ENCODE measurements around the gene FAM53A. TPM values are rescaled to one million over a fixed set of nuclear protein-coding genes. Genes with fewer than 3 reads are reported as not detected.

The FAM53A gene
- total and polyA plus RNA-seq, 2 experiments from 2014 or later, result 7.1 to 11.8 TPM

DNA sequence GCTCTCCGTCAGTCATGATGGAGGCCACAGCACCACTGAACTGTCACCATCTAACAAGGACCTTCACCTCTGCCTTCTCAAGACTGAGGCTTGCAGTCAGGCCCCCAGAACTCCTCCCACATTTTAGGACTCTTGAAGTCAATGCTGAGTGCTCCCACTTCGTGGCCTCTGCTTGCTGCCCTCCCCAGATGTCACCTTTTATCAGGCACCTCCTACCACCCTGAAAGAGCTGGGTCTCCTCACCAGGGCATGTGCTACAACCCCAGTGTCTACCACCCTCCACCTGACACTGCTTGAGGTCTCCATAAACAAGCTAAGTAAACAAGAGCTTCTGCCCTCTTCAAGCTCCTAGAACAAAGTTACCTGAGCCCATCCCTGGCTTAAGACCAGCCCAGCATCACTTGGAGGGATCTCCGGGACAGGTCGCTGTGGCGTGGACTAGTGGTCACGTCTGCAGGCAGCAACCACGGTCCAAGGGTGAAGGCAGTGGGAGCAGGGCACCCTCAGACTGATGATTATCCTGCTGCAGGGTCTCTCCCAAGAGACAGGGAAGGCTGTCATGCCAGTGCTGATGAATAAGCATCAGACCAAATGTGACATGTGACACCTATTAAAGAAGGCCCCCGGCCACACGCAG lies 7.7 kb upstream of the FAM53A start:
- H3K36me3 ChIP-seq, result peaks cover 32% of the 10 kb centered on the region
- no peaks in the 10 kb centered on the region for H3K4me1 ChIP-seq (ENCODE audit: low read depth)
- no peak overlapping the region for H3K4me3 ChIP-seq
- TF ChIP-seq, protein P1, sequence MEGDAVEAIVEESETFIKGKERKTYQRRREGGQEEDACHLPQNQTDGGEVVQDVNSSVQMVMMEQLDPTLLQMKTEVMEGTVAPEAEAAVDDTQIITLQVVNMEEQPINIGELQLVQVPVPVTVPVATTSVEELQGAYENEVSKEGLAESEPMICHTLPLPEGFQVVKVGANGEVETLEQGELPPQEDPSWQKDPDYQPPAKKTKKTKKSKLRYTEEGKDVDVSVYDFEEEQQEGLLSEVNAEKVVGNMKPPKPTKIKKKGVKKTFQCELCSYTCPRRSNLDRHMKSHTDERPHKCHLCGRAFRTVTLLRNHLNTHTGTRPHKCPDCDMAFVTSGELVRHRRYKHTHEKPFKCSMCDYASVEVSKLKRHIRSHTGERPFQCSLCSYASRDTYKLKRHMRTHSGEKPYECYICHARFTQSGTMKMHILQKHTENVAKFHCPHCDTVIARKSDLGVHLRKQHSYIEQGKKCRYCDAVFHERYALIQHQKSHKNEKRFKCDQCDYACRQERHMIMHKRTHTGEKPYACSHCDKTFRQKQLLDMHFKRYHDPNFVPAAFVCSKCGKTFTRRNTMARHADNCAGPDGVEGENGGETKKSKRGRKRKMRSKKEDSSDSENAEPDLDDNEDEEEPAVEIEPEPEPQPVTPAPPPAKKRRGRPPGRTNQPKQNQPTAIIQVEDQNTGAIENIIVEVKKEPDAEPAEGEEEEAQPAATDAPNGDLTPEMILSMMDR (IDR thresholded peaks at IDR 0.05; ENCODE audit: low read depth, low read length), result no peak
- H3K9me3 ChIP-seq (ENCODE audit: low read depth), result no peaks in the 10 kb centered on the region
- H3K27ac ChIP-seq, result peak overlapping the region; percentile 28
- no peaks in the 10 kb centered on the region for H3K27me3 ChIP-seq
- no peak for DNase-seq (ENCODE audit: low read depth in 1 of 2, low spot score in 1 of 2)

GRCh38 chr4:1690698-1691097 lies 6.6 kb upstream of the FAM53A start:
- DNase-seq (ENCODE audit: low read depth in 1 of 2, low spot score in 1 of 2), result no peak
- peaks cover 27% of the 10 kb centered on the region for H3K36me3 ChIP-seq
- H3K9me3 ChIP-seq (ENCODE audit: low read depth), result no peaks in the 10 kb centered on the region
- no peaks in the 10 kb centered on the region for H3K4me1 ChIP-seq (ENCODE audit: low read depth)
- no peak overlapping the region for H3K4me3 ChIP-seq
- no peaks in the 10 kb centered on the region for H3K27me3 ChIP-seq
- peak overlapping the region; percentile 28 for H3K27ac ChIP-seq
- TF ChIP-seq, protein P1 (IDR thresholded peaks at IDR 0.05; ENCODE audit: low read depth, low read length), result no peak

DNA sequence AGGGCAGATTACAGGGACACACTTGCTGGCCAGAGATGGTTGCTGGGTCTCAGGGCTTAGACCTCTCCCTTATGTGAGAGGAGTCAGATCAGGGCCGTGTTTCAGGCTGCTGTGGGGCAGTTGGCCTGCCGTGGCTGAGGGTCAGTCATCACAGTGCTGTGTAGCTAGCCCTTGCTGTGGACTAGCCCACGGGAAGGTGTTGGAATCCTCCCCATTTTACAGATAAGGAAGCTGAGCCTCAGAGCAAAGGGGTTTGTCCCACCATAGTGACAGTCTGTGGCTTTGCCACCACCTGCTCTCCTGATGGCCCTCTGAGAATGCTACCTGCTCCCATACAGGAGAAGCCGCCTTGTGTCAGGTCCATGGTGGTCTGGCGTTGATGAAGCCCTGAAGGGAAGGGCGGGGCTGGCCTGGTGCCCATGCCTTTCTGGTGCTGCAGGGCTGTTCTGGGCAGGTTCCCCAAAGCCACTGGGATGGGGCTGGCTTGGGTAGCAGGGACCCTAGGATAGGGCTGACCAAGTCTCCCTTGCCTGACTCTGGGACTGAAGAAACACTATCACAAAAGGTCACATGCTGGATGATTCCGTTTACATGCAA lies 2.4 kb upstream of the FAM53A start:
- TF ChIP-seq, protein P1 (IDR thresholded peaks at IDR 0.05; ENCODE audit: low read depth, low read length), result no peak
- no peaks in the 10 kb centered on the region for H3K4me1 ChIP-seq (ENCODE audit: low read depth)
- H3K27ac ChIP-seq, result no peak overlapping the region
- no peak for DNase-seq (ENCODE audit: low read depth in 1 of 2, low spot score in 1 of 2)
- H3K4me3 ChIP-seq, result no peak overlapping the region
- peaks cover 11% of the 10 kb centered on the region for H3K27me3 ChIP-seq
- H3K9me3 ChIP-seq (ENCODE audit: low read depth), result no peaks in the 10 kb centered on the region
- H3K36me3 ChIP-seq, result no peaks in the 10 kb centered on the region

DNA sequence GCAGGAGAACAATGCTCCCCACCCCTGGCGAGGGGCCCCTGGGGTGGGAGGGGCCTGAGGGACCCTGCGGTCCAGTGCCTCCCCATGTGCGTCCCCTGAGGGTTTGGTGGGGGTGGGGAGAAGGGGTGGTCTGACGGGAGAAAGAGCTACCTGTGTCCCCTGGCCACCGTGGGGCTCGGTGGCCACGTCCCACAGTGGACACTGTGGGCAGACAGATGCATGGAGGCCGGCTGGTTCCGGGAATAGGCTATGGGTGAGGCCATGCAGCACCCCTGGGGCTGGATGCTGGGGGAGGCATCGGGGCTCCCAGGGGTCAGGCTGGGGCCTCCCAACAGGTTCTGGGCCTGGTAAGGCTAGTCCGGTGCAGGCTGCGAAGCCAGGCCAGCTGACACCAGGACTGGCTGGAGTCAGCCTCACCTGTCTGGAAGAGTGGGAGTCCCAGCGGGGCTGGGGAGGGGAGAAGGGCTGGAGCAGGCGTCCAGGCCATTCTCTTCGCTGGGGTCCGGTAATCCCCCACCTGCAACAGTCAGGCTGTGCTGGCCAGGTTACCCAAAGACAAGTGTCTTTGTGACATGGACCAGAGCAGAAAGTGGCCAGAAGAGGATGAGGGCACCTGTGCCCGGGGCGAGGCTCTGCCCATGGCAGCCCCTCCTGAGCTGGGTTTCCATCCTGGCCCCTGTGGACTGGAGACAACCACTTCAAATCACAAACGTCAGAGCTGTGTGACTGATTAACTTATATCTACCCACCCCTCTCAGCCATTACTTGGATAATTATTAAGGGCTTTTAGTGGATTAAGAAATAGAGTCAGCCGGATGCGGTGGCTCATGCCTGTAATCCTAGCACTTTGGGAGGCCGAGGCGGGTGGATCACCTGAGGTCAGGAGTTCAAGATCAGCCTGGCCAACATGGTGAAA lies 1.4 kb upstream of the FAM53A start:
- DNase-seq (ENCODE audit: low read depth in 1 of 2, low spot score in 1 of 2), result no peak
- H3K4me3 ChIP-seq, result no peak overlapping the region
- TF ChIP-seq, protein P1 (IDR thresholded peaks at IDR 0.05; ENCODE audit: low read depth, low read length), result no peak
- peaks cover 11% of the 10 kb centered on the region for H3K27me3 ChIP-seq
- no peaks in the 10 kb centered on the region for H3K36me3 ChIP-seq
- peak overlapping the region; percentile 10 for H3K27ac ChIP-seq
- H3K9me3 ChIP-seq (ENCODE audit: low read depth), result no peaks in the 10 kb centered on the region
- no peaks in the 10 kb centered on the region for H3K4me1 ChIP-seq (ENCODE audit: low read depth)

DNA sequence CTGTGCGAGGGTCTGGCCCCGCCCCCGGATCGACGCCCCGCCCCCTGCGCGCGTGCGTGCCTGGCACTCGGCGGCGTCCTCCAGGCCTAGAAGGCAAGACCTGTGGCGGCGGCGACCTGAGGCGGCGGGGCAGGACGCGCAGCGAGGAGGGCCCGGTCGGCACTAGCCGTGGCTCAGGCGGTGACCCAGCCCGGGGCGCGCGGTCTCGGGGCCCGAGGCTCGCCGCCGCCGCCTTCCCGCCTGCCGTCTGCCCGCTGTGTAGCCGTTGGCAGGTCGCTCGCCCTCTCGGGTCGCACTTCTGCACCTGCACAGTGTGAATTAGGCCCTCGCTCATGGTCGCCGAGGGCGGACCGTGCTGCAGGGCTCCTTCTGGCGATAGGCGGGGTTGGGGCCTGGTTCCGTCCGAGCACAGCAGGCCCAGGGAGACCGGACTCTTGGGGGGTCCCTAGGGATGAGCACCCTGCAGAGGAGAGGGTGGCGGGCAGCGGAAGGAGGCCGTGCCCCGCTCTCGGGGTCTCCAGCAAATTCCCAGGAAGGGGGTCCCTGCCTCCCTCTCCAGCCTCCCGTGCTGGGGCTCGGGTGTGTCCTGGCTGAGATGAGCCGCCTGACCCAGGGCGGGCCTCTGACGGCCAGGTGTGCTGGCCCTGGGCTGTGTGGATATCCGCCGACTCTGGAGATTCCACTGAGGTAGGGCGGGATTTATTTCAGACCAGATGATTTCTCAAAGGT lies 557 bp upstream of the FAM53A start:
- Histone ChIP-seq H3K4me3 (no peak overlapping the region), H3K27ac (no peak overlapping the region), H3K27me3 (peaks cover 11% of the 10 kb centered on the region), H3K36me3 (no peaks in the 10 kb centered on the region), H3K9me3 (ENCODE audit: low read depth) (no peaks in the 10 kb centered on the region), H3K4me1 (ENCODE audit: low read depth) (no peaks in the 10 kb centered on the region)
- no peak for DNase-seq (ENCODE audit: low read depth in 1 of 2, low spot score in 1 of 2)
- TF ChIP-seq, protein P1 (IDR thresholded peaks at IDR 0.05; ENCODE audit: low read depth, low read length), result no peak
